ENCODE data around the gene CCDC188.

CCDC188 gene

DNA sequence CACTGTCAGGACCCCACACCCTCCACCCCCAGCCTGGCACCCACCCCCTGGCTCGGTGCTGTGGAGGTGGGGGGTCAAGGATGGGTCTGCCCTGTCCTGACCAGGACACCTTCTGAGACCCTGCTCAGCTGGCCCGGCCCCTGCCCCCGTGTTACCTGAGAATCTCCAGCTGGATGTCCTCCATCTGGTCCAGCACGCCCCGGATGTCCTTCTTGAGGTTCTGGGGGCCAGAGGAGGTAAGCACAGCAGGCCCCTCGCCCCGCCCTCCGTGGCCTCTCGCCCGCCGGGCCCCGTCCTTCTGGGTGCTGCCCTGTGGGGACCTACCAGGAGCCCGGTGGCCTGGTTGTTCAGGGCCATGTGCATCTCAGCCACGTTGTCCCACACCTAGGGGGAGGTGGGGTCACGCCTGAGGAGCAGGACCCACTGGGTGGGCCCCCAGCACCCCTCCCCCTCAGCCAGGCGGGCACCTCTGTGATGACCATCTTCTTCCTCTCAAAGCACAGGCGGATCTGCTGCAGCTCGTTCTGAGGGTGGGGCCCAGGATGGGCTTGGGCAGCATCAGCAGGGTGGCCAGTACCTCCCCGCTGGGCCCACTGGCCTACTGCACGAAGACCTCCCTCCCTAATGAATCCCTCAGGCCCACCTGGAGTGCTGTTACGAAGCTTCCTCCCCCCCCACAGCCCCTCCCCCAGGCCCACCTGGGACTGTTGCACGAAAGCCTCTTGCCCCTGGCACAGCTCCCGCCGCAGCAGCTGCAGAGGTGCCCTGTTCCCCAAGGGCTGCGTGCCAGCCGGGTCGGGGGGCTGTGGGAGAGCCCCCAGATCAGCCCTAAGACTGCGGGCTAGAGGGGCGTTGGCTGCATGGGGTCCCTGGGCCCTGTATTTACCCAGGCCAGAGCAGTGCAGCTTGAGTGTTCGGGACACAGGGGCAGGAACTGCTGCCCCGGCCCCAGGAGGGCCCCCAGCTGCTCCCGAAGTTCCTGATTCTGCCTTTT is 1.3 kb downstream of the CCDC188 start:
- DNase-seq (ENCODE audit: low read depth, low spot score): no peak

DNA sequence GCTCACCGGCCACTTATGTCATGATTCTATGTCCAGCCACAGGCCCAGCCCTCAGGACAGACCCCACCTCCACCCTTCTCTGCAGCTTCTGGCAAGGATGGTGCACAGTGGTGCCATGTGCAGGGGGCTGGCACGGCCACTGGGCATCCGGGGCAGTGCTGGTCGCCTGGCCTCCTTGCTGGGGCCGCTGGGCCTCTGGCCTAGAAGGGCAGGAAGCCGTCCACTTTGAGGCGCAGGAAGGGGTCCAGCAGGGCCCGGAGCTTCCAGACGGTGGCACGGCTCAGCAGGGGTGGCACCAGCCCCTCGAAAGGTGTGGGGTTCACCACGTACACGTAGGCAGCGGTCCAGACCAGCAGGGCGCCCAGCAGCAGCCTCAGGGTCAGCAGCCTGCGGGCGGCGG is 2.4 kb downstream of the CCDC188 start:
- DNase-seq (ENCODE audit: low read depth, low spot score): no peak

DNA sequence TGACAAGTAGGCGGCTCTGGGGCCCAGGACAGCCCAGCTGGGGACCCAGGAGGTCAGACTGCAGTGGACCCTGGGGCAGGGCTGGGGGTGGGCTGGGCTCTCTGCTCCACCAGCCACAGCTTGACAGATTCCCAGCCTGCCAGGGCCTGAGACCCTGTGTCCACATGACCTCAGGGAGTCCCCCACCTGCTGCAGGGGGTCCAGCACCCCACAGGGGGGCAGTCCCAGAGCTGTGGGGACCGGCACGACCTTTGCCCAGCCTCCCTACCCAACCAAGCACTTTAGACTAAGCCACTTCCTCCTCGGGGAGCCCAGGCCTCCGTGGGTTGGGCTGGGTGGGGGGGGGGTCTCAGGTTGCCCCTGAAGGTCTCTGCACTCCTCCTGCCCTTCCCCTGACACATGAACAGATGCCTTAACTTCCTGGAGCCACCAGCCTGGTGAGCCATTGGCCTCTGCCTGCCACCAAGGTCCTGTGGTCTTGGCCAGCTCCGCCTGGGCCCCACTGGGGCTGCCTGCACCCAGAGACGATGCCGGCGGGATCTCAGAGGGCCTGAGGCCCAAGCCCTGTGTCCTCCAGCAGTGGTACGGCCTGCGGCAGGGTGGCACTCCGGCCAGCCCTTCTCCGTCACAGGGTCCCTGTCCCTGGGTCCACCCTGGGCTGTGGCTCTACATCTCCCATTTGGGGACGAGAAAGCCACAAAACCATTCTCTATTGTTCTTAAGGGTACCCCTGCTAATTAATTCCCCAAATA is 3.4 kb downstream of the CCDC188 start:
- no peak for DNase-seq (ENCODE audit: low read depth, low spot score)

DNA sequence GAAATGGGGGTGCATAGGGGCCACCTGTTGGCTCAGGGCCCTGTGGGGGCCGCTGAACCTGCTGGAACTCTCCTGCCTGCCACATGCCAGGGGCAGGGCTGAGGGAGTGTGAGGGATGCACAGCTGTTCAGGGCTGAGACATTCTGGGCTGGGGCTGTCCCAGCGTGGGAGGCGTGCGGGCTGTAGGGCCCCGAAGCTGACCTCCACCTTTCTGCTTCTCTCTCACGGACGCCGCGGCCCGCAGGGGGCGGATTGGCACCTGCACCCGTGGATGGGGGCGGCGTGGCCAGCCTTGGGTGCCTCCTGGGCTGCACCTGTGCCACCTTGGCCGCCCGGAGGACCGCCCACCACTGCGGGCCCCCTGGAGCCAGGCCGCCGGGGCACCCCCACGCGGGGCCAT is 4.1 kb downstream of the CCDC188 start:
- DNase-seq (ENCODE audit: low read depth, low spot score): no peak

DNA sequence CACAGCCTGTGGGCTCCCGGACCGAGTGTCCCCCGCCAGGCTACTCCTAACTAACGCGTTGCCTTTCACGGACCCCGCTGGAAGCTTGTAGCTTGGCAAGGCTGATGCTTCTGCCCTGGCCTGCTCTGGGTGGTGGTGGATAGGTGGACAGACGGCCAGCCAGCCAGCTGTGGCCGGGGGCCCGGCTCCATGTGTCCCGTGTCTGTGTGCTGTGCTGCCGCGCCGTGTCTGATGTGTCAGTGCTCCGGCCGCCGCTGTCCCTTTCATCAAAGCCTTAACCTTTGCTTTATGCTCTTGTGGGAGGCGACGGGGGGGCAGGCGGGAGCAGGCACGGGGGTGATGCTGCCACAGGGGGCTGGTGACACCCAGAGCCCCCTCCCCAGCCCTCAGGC is 5.0 kb downstream of the CCDC188 start:
- no peak for DNase-seq (ENCODE audit: low read depth, low spot score)

DNA sequence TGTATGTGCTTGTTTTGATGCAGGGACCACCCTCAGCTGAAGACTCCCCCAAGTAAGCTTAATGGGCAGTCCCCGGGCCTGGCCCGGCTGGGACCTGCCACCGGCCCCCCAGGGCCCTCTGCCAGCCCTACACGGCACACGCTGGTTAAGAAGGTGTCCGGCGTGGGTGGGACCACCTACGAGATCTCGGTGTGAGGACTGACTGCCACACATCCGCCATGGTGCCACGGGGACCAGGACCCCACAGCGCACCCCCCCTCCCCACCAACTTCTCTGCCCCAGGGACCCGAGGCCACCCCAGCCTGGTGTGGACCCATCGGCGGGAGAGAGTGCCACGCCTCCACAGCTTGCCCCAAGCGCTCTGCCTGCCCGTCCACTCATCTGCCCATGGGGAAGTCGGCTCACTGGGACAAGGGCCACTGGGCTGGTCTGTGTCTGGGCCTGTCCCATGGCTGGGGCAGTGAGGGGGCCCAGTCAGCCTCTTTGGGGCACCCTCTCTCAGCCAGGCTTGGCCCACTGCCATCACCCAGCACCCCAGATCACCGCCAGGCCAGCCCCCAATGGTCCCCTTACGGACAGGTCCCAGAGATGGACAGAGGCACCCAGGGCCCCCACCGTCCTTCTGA is 5.5 kb downstream of the CCDC188 start:
- DNase-seq (ENCODE audit: low read depth, low spot score): no peak

DNA sequence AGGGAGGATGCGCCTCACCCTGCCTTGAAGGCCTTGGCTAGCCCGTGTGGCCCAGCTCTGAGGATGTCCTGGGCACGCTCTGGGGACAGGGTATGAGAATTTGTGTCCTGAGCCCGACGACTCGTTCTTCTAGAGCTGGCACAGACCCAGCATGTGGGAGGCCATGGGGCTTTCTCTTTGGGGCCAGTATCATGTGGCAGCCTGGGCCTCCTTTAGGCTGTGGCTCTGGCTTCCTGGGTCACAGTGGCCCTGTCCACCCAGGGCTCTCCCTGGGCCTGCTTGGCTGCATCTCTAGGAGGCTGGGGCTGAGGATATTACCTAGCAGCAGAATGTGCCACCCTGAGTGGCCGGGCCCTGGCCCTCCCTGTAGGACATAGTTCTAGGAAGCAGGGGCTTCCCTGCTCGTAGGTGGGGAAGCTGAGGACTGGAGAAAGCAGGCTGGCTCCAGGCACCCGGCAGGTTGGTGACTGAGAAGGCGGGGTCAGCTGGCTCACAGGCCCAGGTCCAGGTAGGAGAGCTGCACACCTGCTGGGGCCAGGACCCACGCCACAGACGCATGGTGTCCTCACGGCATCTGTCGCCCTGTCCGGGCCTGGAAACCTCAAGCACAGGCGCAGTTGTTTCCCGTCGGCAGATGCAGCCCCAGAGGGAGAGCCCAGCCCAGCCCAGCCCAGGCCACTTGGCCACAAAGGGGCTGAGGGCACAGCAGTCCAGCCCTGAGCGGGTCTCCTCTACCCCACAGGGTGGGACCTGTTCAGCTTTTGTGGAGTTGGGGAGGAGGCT is 6.8 kb downstream of the CCDC188 start:
- DNase-seq (ENCODE audit: low read depth, low spot score): no peak

DNA sequence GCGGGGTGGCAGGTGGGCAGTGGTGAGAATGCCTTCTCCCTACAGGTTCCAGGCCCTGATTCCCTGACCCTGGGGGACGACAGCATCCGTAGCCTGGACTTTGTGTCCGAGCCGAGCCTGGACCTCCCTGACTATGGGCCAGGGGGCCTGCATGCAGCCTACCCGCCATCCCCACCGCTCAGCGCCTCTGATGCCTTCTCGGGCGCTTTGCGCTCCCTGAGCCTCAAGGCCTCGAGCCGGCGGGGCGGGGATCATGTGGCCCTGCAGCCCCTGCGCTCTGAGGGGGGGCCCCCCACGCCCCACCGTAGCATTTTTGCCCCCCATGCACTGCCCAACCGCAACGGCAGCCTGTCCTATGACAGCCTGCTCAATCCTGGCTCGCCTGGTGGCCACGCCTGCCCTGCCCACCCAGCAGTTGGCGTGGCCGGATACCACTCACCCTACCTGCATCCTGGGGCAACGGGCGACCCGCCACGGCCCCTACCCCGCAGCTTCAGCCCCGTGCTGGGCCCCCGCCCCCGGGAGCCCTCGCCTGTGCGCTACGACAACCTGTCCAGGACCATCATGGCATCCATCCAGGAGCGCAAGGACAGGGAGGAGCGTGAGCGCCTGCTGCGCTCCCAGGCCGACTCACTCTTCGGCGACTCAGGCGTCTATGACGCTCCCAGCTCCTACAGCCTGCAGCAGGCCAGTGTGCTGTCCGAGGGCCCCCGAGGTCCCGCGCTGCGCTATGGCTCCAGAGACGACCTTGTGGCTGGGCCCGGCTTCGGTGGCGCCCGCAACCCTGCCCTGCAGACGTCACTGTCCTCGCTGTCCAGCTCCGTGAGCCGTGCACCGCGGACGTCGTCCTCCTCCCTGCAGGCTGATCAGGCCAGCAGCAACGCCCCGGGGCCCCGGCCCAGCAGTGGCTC is 7.9 kb downstream of the CCDC188 start:
- DNase-seq (ENCODE audit: low read depth, low spot score): no peak

DNA sequence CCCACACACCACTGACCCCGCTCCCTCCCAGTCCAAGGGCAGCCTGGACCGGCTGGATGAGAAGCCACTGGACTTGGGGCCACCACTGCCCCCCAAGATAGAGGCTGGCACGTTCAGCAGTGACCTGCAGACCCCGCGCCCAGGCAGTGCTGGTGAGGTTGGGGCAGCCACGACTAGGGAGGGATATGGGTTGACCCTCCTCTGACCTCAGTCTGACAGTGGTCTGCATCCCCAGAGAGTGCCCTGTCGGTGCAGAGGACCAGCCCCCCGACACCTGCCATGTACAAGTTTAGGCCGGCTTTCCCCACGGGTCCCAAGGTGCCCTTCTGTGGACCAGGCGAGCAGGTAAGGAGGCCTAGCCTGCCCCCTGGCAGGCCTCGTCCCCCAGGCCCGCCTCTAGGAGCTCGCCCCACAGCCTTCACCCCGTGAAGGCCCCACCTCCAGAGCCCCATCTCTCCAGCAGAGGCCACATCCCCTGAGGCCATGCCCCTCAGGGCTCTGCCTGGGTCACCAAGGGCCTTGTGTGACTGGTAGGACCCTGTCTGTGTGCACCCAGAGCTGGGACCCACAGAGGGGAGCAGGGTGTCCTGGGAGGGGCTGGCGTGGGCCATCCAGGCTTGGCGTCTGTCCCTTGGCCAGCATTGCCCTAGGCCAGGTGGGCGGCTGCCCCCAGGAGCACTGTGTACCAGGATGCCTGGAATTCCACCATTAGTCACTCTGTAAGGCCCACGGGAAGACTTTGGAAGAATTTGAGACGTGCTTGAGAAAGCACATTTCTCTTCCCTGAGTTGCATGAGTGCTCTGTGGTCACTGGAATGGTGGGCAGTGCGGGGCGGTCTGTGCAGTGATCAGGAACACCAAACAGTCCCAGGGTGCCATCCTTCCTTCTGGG is 9.4 kb downstream of the CCDC188 start:
- DNase-seq (ENCODE audit: low read depth, low spot score): no peak

DNA sequence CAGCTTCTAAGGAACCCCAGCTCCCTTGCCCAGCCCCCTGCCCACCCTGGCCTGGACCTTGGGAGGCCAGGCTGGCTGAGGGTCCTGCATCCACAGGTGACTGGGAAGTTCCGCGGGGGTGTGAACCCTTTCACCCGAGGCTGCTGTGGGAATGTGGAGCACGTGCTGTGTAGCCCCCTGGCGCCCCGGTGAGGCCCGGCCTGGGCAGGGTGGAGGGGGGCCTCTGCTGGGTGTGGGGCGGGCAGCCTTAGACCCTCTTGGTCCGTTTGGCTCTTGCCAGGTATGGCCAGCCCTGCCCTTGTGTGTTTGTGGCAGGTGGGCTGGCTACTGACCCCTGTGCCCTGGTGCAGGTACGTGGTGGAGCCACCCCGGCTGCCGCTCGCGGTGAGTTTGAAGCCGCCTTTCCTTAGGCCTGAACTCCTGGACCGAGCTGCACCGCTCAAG is 10.3 kb downstream of the CCDC188 start:
- no peak for DNase-seq (ENCODE audit: low read depth, low spot score)

DNA sequence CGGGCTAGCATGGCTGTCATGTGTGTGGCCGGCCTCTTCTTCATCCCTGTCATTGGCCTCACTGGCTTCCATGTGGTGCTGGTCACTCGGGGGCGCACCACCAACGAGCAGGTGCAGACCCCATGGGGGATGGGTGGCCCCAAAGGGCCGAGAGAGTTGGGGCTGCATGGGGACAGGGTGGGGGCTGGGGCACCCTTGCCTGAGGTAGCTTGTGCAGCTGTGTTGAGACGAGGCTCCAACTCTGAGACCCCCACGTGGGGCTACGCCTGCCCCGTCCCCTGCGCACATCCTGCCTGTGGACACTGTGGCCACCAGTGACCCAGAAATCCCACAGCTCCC is 10.8 kb downstream of the CCDC188 start:
- no peak for DNase-seq (ENCODE audit: low read depth, low spot score)

DNA sequence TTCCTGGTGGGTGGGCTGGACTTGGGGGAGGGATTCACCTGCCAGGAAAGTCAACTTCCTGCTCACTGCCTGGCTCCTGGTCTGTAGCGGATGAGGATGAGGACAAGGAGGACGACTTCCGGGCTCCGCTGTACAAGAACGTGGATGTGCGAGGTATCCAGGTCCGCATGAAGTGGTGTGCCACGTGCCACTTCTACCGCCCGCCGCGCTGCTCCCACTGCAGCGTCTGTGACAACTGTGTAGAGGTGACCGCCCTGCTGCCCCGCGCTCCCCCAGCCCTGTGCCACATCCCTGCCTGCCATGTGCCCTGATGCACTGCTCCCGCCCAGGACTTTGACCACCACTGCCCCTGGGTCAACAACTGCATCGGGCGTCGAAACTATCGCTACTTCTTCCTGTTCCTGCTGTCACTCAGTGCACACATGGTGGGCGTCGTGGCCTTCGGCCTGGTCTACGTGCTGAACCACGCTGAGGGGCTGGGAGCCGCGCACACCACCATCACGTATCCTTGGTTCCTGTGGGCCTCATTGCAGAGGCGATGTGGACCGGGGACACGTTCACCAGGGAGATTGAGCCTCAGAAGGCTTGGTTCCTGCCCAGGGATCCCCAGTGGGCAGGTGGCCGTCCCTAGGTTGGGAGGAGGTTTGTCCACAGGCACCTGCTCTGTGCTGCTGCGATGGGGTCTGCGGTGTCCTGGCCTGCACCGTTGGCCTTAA is 11.3 kb downstream of the CCDC188 start:
- DNase-seq (ENCODE audit: low read depth, low spot score): no peak

DNA sequence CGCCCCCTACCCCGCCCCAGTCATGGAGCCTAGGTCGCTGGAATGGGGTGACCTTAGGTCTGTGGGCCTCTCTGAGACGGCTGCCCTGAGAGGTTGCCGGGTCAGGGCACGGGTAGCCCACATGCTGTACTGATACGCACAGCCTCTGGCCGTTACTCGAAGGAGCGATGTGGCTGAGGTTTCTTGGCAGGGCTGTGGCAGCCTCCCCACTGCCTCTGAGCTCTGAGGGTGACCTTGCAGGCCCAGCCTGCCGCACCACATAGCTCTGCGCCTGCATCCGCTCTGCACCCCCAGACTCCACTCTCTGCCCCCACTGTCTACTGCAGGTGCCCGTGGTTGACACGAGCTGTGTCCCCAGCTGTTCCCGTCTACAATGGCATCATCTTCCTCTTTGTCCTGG is 12.0 kb downstream of the CCDC188 start:
- DNase-seq (ENCODE audit: low read depth, low spot score): no peak

DNA sequence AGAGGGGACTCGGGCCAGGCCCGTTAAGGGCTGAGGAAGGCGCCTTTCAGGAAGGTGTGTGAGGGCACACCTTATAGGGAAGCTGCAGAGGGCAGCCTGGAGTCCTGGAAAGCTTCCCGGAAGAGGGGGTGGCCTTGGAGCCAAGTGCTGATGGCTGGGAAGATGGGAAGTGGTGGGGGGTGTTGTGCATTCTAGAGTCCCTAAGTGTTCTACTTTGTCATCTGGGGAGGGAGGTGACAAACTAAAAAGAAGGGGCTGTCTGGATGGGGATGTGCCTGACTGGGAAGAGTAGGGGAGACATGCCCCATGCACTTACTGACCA is 12.5 kb downstream of the CCDC188 start:
- no peak for DNase-seq (ENCODE audit: low read depth, low spot score)

DNA sequence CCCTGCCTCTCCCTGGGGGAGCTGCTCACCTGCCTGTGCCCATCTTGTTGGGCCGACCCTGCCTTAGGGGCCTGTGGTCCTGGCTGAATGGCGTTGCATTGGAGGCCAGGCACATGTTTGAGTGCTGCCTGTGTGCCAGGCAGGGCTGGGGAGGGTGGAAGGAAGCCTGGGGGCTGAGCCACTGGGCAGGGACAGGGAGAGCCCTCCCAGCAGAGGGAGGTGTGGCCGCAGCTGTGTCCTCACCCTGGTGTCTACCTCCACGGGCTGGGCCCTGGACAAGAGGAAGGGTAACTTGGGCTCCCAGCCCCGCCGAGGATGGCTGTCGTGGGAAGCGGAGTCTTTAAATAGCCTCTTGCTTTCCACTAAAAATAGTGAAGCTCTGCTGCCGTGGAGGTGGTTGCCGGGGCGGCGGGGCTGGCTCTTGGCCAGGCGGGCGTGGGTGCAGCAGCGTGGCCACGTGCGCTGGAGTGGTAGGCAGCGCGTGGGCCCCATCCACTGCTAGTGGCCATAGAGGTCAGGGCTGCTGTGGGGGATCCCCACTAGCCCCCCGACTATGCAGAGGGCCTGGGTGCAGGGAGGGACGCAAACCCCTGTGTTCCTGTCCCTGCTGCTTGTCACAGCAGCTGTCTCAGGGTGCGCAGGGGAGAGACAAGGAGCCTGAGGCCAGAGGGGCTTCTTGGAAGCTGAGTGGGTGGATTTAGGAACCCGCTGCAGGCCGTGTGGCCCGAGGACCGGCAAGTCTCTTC is 13.0 kb downstream of the CCDC188 start:
- no peak for DNase-seq (ENCODE audit: low read depth, low spot score)

DNA sequence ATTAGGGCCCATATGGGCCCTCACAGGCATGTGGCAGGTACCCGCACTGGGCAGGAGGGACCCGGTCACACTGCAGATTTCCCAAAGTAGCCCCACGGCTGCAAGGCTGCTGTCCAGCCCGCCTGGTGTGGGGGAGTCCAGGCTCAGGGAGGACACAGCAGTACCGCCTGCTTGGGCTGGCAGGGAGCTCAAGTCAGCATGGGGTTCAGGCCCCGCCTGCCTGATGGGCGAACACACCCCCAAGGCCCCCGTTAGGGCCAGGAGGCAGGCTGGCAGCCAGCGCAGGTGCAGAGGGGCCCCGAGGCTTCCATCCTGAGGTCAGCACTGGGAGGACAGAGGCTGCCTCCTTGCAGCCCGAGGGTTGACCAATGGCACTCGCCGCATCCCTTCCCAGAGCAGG is 13.7 kb downstream of the CCDC188 start:
- no peak for DNase-seq (ENCODE audit: low read depth, low spot score)

DNA sequence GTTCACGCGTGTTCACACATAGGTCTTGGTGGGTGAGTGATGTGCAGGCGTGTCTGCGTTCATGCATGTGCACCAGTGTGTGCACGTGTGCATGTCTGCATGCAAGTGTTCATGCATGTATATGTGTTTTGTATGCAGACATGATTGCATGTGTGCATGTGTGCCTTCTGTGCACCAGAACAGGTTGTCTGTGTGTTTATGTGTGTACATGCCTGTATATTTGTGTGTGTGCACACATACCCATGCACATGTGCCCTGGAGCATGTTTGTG is 14.3 kb downstream of the CCDC188 start:
- no peak for DNase-seq (ENCODE audit: low read depth, low spot score)

DNA sequence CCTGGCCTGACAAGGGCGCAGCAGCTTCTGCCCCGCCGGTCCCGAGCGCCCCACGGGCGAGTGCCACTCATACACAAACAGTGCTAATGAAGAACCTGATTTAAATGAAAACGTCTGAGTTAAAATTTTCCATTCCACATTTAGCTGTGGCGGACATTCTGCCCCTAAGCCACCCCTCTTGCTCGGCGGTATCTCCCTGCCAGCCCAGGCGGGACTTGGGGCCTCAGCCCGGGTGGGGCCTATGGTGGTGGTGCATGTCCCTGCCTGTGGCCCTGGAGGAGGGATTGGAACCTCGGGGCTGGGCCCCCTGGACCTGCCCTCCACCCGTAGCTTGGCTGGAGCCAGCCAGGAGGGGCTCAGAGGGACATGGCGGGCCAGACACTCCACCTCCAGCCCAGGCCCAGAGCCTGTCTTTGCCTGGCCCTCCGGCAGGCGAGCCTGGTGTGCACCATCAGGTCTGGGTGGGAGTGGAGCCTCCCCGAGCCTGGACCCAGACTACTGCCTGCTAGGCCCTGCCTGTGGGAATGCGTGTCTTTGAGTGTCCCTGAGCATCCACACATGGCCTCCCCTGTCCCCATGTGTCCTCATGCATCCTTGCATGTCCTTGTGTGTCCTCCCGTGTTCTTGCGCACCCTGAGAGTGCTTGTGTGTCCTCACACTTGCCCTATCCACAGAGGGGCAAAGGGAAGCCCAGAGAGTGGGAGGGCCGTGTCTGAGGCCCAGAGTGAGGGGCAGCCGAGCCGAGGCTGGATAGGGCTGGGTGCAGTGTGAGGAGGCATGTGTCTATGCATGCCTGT is 14.9 kb downstream of the CCDC188 start:
- DNase-seq (ENCODE audit: low read depth, low spot score): no peak

Measured in ELF-1 (cell line).